HepG2 (cell line): Measurements from ENCODE around the gene SAC3D1. TPM values are rescaled to one million over a fixed set of nuclear protein-coding genes. Genes with fewer than 3 reads are reported as not detected.

Experiments
- CBFB ChIP-seq: sonication (generic); formaldehyde crosslinking; IDR thresholded peaks from 2 replicates; pipeline ENCODE4 v1.4.0; 2020; ENCODE audit warnings: missing genetic modification reagents
- ETV5 ChIP-seq: IDR thresholded peaks from 2 replicates; pipeline ENCODE4 v1.6.1; 2018; ENCODE audit warnings: missing biosample characterization, missing genetic modification reagents, inconsistent platforms, borderline replicate concordance
- HNRNPK ChIP-seq: fragments of 200-400 bp; formaldehyde crosslinking; IDR thresholded peaks from 2 replicates; pipeline ENCODE4 v1.6.1; 2018; ENCODE audit warnings: low read length, low read depth, moderate library complexity, mild to moderate bottlenecking; ENCODE audit not compliant: poor library complexity, severe bottlenecking
- KDM3A ChIP-seq: IDR thresholded peaks from 2 replicates; pipeline ENCODE4 v1.6.1; 2018; ENCODE audit warnings: low read depth, missing compliant biosample characterization
- MIER3 ChIP-seq: IDR thresholded peaks from 2 replicates; pipeline ENCODE4 v1.6.1; 2016; ENCODE audit warnings: missing compliant biosample characterization, borderline replicate concordance
- MNT ChIP-seq: fragments of 450-650 bp; IDR thresholded peaks from 2 replicates; pipeline ENCODE4 v1.6.1; 2016
- MYPOP ChIP-seq: sonication (generic); formaldehyde crosslinking; IDR thresholded peaks from 2 replicates; pipeline ENCODE4 v1.8.1; 2023; ENCODE audit warnings: mild to moderate bottlenecking, moderate library complexity, missing genetic modification reagents
- NPAS2 ChIP-seq: sonication (generic); formaldehyde crosslinking; IDR thresholded peaks from 2 replicates; pipeline ENCODE4 v1.8.0; 2022; ENCODE audit warnings: mild to moderate bottlenecking, missing genetic modification reagents, borderline replicate concordance
- NR0B2 ChIP-seq: sonication (generic); formaldehyde crosslinking; IDR thresholded peaks from 2 replicates; pipeline ENCODE4 v1.4.0; 2020; ENCODE audit warnings: mild to moderate bottlenecking, missing genetic modification reagents
- PBX3 ChIP-seq: sonication (generic); formaldehyde crosslinking; IDR thresholded peaks from 2 replicates; pipeline ENCODE4 v1.8.1; 2023; ENCODE audit warnings: missing genetic modification reagents, inconsistent platforms, borderline replicate concordance
- PCBP1 ChIP-seq: fragments of 200-400 bp; formaldehyde crosslinking; IDR thresholded peaks from 2 replicates; pipeline ENCODE4 v1.6.1; 2017; ENCODE audit warnings: mild to moderate bottlenecking, low read depth, low read length, borderline replicate concordance
- POLR2AphosphoS5 ChIP-seq: IDR thresholded peaks from 2 replicates; pipeline ENCODE4 v1.6.1; 2012; ENCODE audit warnings: low read depth, low read length
- RBFOX2 ChIP-seq: fragments of 200-400 bp; formaldehyde crosslinking; IDR thresholded peaks from 2 replicates; pipeline ENCODE4 v1.6.1; 2017; ENCODE audit warnings: low read depth, mild to moderate bottlenecking, low read length
- REL ChIP-seq: sonication (generic); formaldehyde crosslinking; conservative IDR thresholded peaks from 2 replicates; pipeline ENCODE4 v1.8.0; 2022; ENCODE audit warnings: mild to moderate bottlenecking, missing genetic modification reagents, moderate library complexity
- SP5 ChIP-seq: IDR thresholded peaks from 2 replicates; pipeline ENCODE4 v1.6.1; 2016; ENCODE audit warnings: low read depth, borderline replicate concordance
- TFDP2 ChIP-seq: sonication (generic); formaldehyde crosslinking; IDR thresholded peaks from 2 replicates; pipeline ENCODE4 v1.4.0; 2020; ENCODE audit warnings: missing genetic modification reagents
- ZBTB21 ChIP-seq: sonication (generic); formaldehyde crosslinking; IDR thresholded peaks from 2 replicates; pipeline ENCODE4 v1.4.0; 2020; ENCODE audit warnings: missing genetic modification reagents
- ZC3H13 ChIP-seq: sonication (generic); formaldehyde crosslinking; IDR thresholded peaks from 2 replicates; pipeline ENCODE4 v1.8.1; 2023; ENCODE audit warnings: mild to moderate bottlenecking, missing genetic modification reagents, moderate library complexity
- ZNF232 ChIP-seq: sonication (generic); formaldehyde crosslinking; IDR thresholded peaks from 2 replicates; pipeline ENCODE4 v1.4.0; 2020; ENCODE audit warnings: missing genetic modification reagents, borderline replicate concordance
- ZNF558 ChIP-seq: sonication (generic); formaldehyde crosslinking; IDR thresholded peaks from 2 replicates; pipeline ENCODE4 v1.9.0; 2022; ENCODE audit warnings: mild to moderate bottlenecking, missing genetic modification reagents, borderline replicate concordance
- ZNF564 ChIP-seq: sonication (generic); formaldehyde crosslinking; IDR thresholded peaks from 2 replicates; pipeline ENCODE4 v1.8.1; 2023; ENCODE audit warnings: mild to moderate bottlenecking, missing genetic modification reagents
- ZNF639 ChIP-seq: conservative IDR thresholded peaks from 2 replicates; pipeline ENCODE4 v1.6.1; 2018; ENCODE audit warnings: missing genetic modification reagents
- polyA plus RNA-seq, 8 experiments: library from polyadenylated mRNA; depleted of rRNA in 3 of 8; stranded (reverse) in 7 of 8; unstranded in 1 of 8; fragments of >200 nt; fragmentation: Illumina TruSeq in 4 of 8; extraction: Trizol in 4 of 8; gene quantifications; 2 replicates each; pipeline versions ENCODE4 v1.2.1 to v1.2.3, GENCODE V29; 2011 to 2016; ENCODE audit warnings: low read depth in 4 of 8, missing spikeins in 1 of 8, mixed read lengths in 1 of 8; ENCODE audit not compliant: insufficient read depth in 1 of 8
- total RNA-seq, 5 experiments: library from RNA; depleted of rRNA; stranded (reverse); fragments of >200 nt; fragmentation: Illumina TruSeq; extraction: Trizol; gene quantifications; 2 replicates each; pipeline ENCODE4 v1.2.3, GENCODE V29; 2016; ENCODE audit warnings: low read depth in 1 of 5

Gene SAC3D1
- total and polyA plus RNA-seq, 2 of the 13 experiments (the other 11 are each of a cell fraction or from before 2014, with no cell fraction given) = 7.4 to 36.3 TPM

GRCh38 chr11:65083834-65084597 is 43.0 kb downstream of the SAC3D1 start, which contains the start of the genes CDCA5 and ZFPL1 (continued):
- peak; percentile 100 for TF ChIP-seq TFDP2 (CRISPR knock-in tag)
- peak; percentile 46; the same call in 1 of the 2 replicates for TF ChIP-seq KDM3A
- peak; percentile 92 for TF ChIP-seq SP5
- 0 out of 2 replicates have a peak, but pooled peaks have one; percentile 47 for TF ChIP-seq NR0B2 (CRISPR knock-in tag)
- TF ChIP-seq REL (CRISPR knock-in tag) = peak; percentile 88
- TF ChIP-seq ZNF232 = no peak
- peak; percentile 82 for TF ChIP-seq ZNF558
- peak; percentile 75; the same call in 1 of the 2 replicates for TF ChIP-seq ZBTB21
- peak; percentile 65 for TF ChIP-seq MNT
- TF ChIP-seq NPAS2 (CRISPR knock-in tag) = no peak
- TF ChIP-seq CBFB (CRISPR knock-in tag) = peak; percentile 88; the same call in 1 of the 2 replicates
- peak; percentile 86; the same call in 1 of the 2 replicates for TF ChIP-seq ZNF564 (CRISPR knock-in tag)
- TF ChIP-seq RBFOX2 = peak; percentile 92
- TF ChIP-seq POLR2AphosphoS5 = peak; percentile 76
- no peak for TF ChIP-seq PBX3
- peak; percentile 65; the same call in 1 of the 2 replicates for TF ChIP-seq MYPOP
- TF ChIP-seq ZNF639 (CRISPR knock-in tag) = peak; percentile 79; the same call in 1 of the 2 replicates
- peak; percentile 90 for TF ChIP-seq MIER3
- peak; percentile 88; the same call in 1 of the 2 replicates for TF ChIP-seq ETV5 (CRISPR knock-in tag)
- peak; percentile 85; the same call in 1 of the 2 replicates for TF ChIP-seq ZC3H13
- peak; percentile 48 for TF ChIP-seq HNRNPK
- 0 out of 2 replicates have a peak, but pooled peaks have one; percentile 81 for TF ChIP-seq PCBP1
